Amygdala (tissue), 56 donors: ENCODE measurements around the gene TM4SF5.

Experiments
- DNase-seq, 56 donors: peaks; one replicate each; lab custom pipeline; 2025; lab: John Stamatoyannopoulos, UW

TM4SF5 gene

DNA sequence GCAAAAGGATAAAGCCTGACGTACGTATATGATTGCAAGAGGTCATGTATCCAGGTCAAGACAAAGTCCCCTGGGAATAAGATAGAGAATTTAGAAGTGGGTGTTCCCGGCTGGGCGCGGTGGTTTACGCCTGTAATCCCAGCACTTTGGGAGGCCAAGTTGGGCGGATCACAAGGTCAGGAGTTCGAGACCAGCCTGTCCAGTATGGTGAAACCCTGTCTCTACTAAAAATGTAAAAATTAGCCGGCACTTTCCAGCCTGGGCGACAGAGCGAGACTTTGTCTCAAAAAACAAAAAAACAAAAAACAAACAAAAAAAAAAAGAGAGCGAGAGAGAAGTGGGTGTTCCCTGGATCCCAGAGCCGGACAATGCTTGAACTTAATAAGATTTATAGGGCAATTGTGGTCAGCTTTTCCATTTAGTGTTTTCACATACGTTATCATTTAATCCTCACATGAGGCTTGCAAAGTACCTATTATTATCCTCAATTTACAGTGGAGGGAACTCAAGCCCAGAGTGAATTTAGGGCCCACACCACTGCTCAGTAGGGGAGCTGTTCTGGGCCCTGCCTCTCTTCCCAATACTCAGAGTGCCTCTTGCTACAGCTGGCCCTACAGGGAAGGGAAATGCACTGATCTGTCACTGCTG is 16.6 kb downstream of the TM4SF5 start:
- DNase-seq, result no peak

DNA sequence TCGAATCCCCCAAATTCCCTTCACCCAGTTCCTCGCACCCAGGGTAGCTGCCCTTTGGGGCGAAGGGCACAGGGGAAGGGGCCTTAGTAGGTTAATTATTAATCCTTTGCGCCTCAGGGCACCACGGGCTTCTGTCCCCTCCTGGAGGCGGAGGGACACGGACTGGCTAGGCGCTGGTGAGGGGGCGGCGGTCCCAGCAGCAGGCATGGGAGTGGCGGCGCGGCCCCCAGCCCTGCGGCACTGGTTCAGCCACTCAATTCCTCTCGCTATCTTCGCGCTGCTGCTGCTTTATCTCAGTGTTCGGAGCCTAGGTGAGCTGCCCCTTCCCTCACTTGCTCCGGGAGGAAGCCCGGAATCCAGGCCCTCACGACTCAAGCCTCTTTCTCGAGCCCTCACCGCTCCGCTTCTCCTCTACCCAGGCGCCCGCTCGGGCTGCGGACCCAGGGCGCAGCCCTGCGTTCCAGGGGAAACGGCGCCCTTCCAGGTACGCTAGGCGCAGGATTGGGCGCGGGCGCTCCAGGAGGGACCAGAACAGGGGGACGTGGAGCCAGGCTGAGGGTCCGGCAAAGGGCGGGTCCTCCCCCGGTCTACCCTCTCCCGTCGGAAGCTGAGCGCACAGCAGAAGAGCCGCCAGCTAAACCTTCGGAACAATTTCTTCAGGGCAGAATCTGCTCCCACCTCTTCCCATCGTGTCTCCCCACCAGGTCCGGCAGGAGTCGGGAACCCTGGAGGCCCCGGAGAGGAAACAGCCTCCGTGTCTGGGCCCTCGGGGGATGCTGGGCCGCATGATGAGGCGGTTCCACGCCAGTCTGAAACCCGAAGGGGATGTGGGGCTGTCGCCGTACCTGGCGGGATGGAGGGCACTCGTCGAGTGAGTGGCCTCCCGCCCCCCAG is 17.4 kb downstream of the TM4SF5 start, which contains the start of gene GLTPD2:
Gene GLTPD2 (plus strand): TSS at position 158 of the 894 bp plus-strand sequence. CDS start 48 bp downstream, at position 206.
- peak in 3 of 56 donors; percentile 9 to 47 (median 11) for DNase-seq

DNA sequence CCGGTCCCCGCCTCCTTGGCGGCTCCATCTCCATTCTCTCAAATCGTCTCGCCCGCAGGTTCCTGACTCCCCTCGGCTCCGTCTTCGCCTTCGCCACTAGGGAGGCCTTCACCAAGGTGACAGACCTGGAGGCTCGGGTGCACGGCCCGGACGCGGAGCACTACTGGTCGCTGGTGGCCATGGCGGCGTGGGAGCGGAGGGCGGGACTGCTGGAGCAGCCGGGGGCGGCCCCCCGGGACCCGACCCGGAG is 17.9 kb downstream of the TM4SF5 start:
- DNase-seq, result no peak

DNA sequence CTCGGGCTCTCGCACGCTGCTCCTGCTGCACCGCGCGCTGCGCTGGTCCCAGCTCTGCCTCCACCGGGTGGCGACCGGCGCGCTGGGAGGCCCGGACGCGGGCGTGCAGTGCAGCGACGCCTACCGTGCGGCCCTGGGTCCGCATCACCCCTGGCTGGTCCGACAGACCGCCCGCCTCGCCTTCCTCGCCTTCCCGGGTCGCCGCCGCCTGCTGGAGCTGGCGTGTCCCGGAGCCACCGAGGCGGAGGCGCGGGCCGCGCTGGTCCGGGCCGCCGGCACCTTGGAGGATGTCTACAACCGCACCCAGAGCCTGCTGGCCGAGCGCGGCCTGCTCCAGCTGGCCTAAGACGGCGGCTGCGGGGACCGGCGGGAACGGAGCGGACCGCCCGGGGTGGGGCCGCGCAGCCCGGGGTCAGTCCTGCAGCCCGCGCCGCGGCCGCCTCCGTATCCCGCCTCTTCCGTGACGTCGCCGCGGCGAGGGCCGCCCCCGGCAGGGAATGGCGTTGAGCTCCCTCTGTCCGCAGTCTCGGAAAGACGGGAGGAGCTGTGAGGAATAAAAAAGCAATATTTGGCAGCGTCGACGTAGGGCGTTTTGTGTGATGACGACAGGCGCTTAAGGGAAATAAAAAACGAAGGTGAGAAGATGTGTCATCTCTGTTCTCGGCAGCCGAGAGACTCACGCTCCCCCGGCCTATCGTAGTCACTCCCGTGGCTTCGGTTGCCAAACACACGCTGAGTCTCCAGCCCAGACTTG is 18.4 kb downstream of the TM4SF5 start:
- peak in 55 of 56 donors; percentile 35 to 91 (median 79) for DNase-seq

DNA sequence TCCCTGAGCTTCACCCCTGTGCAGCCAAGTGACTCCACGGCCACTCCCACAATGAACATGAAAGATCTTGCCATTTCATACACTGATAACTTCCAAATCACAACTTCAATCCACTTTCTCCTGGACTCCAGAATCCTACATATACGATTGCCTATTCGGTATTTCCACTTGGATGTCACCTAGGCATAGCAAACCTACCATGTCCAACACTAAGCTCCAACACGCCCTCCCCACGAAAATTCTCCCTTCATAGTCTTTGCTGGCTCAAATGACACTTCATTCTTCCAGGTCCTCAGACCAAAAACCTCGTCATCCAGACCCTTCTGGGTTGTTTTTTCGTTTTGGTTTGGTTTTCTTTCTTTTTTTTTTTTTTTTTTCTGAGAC is 19.0 kb downstream of the TM4SF5 start:
- no peak for DNase-seq

DNA sequence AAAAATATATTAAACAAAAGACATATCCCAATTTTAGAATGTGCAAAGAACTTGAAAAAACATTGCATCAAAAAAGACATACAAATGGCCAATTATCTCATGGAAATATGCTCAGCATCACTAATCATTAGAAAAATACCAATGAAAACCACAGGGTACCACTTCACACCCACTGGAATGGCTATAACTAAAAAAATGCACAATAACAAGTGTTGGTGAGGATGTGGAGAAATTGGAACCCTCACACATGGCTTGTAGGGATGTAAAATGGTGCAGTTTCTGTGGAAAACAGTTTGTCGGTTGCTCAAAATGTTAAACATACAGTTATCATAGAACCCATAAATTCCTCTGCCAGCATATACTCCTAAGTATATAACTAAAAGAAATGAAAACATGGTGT is 23.5 kb downstream of the TM4SF5 start:
- no peak for DNase-seq

DNA sequence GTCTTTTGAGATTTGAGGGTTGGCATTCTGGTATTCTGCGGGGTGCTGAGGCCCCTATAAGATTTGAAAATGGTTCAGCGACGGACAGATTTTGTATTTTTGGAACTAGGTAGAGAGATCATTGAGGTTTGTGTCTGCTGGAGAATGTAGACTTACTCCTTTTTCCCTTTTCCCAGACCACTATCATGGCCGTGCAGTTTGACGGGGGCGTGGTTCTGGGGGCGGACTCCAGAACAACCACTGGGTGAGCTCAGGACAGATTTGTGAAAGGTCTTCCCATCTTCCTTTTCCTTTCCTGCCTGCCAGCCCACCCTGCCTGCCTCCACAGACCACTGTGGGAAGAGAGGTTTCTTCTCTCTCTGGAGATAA is 24.9 kb downstream of the TM4SF5 start:
- DNase-seq, result peak in 1 of 56 donors; percentile 30

DNA sequence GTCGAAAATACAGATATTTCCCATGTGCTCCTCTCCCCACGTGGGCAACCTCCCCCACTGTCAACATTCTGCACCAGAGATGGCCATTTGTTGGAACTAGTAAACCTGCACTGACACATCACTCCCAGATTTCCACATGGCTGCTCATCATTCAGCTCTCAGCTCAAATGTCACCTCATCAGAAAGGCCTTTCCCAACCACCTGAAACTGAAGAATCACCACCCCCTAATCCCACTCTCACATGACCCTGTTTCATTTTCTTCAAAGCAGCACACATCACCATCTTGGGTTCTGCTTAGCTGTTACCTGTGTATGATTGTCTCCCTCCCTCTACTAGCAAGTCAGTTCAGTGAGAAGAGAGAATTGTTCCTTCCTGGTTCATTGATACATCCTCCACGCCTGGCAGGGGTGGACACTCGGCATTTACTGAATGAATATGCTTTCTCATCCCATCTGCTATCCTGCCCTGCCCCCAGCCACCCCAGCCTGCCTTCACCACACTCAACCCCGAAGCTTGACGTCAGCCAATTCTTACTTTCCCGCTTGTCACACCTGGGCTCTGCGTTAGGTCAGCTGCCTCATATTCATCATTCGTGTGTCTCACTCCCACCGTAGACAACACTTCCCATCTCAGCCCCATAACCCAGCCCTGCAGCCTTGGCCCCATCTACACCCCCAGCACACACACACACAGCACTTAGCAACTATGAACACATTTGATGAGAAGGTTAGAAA is 28.9 kb downstream of the TM4SF5 start:
- no peak for DNase-seq

DNA sequence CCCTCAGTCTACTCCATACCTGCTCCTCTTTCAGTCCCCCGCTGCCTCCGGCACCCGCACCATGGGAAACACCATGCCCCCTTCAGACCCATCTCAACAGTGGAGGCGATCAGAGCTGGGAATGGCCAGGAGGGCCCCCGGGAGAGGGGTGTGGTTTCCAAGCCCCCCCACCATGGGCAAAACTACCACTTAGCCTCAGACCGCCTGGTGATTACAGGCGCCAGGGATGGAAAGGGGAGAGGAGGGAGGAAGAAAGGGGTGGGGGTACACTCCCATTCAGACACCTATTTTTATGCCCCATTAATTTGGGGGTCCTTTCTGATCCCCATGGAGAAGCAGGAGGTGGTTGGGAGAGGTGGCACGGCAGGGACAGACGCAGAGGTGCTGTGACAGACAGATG is 30.5 kb downstream of the TM4SF5 start, which contains the start of gene C17orf114:
Gene C17orf114 (minus strand): TSS at position 101 of the 400 bp plus-strand sequence.
- no peak for DNase-seq

DNA sequence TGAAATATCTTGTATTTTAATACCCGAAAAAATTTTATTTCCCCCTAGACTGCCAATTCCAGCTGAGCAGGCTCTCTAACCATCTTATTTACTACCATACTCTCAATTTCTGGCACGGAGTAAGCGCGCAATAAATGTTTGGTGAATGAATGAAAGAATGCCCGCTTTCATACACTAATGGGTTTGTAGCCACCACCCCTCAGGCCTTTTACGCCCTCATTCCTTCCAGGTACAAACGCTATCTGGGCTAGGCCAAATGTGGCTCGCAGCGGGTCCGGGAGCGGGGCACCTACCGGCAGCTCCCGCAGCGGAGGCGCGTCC is 34.7 kb downstream of the TM4SF5 start:
- no peak for DNase-seq

DNA sequence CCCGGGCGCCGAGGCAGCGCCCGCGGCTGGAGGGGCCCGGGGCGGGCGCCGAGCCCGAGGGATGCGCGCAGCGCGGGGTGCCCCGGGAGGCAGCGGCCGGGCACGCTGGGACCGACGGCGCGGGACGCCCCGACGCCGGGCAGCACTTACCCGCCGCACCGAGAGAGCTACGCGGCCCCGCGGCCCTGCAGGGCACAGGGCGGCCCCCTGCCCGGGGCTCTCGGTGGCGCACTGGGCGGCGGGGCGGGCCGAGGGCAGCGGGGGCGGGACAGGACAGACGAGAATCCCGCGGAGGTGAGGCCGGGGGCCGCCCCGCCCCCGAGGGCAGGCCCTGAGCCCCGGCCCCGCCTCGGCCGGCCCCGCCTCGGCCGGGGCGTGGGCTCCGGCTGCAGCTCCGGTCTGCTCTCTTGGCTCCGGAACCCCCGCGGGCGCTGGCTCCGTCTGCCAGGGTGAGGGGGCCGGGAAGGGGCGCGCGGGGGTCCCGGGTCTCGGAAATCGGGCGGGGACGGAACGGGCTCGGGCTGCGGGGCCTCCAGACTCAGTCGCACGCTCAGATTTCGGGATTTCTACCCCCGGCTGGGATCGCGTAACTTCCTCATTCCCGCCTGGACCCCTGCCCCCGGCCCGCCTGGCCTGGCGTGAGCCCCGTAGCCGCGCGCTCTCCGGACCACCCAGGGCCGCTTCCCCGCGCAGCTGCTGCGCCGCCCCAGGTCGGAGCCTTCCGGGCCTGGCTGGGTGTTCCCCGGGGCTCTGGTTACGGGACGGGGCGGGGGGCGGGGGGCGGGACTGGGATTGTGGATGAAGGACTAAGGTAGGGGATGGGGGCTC is 35.3 kb downstream of the TM4SF5 start, which contains the start of gene PLD2:
Gene PLD2 (plus strand): TSS at position 376 of the 828 bp plus-strand sequence. CDS start 621 bp downstream, outside the sequence.
- peak in 50 of 56 donors; percentile 7 to 84 (median 50) for DNase-seq

DNA sequence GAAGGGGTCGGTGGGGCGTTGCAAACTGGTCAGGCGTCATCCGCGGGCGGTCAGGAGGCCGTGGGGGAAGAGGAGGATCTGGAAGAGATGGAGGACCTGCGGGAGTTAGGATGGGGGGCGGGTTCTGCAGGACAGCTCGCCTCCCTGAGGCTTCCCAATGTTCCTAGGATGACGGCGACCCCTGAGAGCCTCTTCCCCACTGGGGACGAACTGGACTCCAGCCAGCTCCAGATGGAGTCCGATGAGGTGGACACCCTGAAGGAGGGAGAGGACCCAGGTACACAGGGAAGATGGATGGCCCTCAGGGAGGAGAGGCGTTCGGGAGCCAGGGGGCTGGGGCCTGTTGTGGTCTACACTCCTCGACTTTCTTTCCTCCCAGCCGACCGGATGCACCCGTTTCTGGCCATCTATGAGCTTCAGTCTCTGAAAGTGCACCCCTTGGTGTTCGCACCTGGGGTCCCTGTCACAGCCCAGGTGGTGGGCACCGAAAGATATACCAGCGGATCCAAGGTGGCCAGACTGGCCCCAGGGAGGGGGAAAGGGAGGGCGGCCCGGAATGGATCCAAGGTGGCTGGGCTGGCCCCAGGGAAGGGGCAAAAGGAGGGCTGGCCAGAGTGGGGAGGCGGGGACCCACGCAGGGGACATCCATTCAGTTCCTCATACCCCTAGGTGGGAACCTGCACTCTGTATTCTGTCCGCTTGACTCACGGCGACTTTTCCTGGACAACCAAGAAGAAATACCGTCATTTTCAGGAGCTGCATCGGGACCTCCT is 36.1 kb downstream of the TM4SF5 start:
- DNase-seq, result peak in 1 of 56 donors; percentile 21

DNA sequence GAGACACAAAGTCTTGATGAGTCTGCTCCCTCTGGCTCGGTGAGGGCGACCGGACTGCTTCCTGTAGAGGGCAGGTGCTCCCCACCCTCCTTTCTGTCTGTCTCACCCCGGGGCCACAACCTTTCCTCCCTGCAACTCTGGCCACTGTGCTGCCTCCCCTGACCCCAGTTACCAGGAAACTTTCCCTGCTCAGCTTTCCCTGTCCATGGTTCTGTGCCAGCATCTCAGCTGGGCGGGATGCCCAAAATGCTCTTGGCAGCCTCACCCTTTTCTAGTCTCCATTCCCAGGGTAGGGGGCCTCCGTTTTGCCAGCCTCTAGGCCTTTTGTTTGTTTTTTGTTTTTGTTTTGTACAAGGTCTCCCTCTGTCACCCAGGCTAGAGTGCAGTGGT is 36.7 kb downstream of the TM4SF5 start:
- DNase-seq, result peak in 43 of 56 donors; percentile 15 to 78 (median 47)

DNA sequence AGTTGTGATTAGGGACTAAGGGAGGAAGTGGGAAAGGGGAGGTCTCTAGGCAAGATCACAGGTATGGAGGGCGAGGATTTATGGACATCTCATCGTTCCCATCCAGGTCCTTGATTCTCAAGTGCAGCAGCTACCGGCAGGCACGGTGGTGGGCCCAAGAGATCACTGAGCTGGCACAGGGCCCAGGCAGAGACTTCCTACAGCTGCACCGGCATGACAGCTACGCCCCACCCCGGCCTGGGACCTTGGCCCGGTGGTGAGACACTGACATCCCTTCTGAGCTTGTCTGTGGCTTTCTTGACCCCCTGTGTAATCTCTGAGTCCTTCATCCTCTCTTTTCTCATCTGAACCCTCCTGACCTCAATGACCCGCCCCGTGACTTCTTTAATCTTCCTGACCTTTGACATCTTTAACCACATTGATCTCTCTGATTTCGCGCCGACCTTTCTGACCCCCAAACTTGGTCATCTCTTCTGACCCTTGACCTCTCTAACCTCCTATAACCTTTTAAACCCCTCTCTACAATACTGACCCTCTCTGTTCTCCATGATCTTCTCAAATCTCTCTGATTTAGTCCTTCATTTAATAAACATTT is 39.1 kb downstream of the TM4SF5 start:
- DNase-seq, result no peak

DNA sequence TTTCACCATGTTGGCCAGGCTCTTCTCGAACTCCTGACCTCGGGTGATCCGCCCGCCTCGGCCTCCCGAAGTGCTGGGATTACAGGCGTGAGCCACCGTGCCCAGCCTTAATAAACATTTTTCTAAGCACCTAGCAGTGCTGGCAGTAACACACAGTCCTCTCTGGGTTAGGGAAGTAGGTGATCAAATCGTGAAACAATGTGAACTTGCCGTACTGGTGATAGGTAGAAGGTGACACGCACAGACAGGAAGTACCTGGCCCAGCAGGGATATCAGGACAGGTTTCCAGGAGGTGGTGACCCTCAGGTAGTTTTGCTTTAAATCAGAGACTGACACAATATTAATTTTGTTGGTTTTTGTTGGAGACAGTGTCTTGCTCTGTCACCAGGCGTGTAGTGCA is 39.8 kb downstream of the TM4SF5 start:
- DNase-seq, result no peak

DNA sequence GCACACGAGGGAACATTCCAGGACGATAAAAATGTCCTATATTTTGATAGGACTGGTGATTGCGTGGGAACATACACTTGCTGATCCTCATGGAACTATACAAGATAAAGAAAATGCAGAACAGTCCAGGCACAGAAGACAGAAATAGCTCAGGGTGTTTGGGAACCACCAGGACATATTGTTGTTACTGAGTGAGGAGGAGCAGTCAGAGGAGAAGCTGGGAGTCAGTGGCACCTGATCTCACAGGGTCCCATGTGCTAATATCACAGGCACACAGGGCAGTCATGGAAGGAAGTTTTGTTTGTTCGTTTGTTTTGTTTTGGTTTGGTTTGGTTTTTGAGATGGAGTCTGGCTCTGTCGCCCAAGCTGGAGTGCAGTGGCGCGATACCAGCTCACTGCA is 41.0 kb downstream of the TM4SF5 start:
- DNase-seq, result no peak

DNA sequence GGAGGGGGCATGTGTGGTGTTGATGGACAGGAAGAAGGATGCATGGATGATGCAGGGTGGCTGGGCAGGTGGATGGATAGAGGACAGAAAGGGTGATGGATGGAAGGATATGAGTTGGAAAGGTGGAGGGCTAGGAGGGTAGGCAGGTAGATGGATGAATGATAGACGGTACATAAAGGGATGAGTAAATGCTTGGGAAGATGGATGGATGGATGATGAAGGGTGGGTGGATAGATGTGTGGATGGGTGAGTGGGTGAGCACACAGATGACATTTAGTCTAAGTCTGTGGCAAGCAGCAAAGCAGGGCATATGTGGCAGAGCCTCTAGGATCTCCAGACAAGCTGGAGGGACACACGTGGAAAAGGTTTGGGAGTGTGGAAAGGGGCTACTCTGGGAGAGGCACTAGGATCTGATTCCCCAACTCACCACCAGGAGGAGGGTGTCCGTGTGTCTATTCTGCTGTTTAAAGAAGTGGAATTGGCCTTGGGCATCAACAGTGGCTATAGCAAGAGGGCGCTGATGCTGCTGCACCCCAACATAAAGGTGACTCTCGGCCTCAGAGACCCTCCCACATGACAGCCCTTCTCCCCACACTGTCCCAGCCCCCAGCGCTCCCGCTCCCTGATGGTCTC is 43.5 kb downstream of the TM4SF5 start:
- DNase-seq, result no peak

DNA sequence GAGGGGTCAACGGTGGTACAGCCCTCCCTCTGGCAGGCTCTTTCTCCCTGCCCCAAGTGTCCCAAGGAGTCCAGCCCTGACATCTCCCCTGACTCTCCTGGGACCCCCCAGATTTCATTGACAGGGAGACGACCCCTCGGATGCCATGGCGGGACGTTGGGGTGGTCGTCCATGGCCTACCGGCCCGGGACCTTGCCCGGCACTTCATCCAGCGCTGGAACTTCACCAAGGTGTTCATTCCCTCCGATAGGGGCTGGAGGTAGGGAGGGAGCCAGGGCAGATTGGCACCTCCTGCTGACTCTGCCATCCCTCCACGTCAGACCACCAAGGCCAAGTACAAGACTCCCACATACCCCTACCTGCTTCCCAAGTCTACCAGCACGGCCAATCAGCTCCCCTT is 45.1 kb downstream of the TM4SF5 start:
- no peak for DNase-seq
